HuH-7.5 (cell line): Measurements from ENCODE around the gene MINDY4.

Experiments used
- DNase-seq: peaks from one replicate; pipeline ENCODE4 v3.0.0; 2011; ENCODE audit warnings: low spot score

MINDY4 gene

GRCh38 chr7:30902466-30902865, 131.2 kb downstream of the MINDY4 start:
- no peak for DNase-seq

DNA sequence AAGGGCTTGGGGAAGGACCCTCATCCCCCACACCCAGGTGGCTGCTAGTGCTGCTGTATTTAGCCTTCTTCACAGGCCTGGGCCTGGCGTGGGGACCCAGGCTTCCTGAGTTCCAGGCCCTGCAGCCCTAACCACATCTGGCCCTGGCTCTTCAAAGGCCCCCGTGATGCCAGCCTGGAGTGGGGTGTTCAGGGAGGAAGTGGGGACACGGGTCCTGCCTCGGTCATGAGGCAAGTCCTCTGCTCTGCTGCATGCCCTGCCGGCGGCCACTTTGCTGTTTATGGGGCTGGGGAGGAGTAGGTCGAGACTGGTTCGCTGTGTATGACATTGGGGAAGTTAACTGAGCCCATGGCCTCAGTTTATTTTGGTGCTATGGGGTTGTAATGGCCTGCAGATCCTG, 131.9 kb downstream of the MINDY4 start:
- no peak for DNase-seq

DNA sequence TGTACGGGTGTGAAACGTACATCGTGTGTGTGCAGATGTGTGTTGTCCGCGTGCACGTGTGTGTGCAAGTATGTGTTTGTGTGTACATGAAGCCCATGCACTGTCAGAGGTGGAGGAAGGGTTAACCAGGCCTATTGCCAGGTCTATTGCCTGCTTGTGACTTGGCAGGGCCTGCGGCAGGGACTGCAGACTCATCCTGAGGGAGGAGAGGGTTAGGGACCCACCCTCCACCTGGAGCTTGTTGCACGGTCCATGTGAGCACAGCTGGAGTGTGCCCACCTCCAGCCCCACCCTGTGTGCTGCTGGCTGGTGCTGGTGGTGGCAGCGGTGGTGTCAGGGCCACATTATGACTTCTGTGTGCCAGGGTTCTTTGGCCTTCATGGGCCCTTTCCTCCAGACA, 133.3 kb downstream of the MINDY4 start:
- DNase-seq, result no peak

DNA sequence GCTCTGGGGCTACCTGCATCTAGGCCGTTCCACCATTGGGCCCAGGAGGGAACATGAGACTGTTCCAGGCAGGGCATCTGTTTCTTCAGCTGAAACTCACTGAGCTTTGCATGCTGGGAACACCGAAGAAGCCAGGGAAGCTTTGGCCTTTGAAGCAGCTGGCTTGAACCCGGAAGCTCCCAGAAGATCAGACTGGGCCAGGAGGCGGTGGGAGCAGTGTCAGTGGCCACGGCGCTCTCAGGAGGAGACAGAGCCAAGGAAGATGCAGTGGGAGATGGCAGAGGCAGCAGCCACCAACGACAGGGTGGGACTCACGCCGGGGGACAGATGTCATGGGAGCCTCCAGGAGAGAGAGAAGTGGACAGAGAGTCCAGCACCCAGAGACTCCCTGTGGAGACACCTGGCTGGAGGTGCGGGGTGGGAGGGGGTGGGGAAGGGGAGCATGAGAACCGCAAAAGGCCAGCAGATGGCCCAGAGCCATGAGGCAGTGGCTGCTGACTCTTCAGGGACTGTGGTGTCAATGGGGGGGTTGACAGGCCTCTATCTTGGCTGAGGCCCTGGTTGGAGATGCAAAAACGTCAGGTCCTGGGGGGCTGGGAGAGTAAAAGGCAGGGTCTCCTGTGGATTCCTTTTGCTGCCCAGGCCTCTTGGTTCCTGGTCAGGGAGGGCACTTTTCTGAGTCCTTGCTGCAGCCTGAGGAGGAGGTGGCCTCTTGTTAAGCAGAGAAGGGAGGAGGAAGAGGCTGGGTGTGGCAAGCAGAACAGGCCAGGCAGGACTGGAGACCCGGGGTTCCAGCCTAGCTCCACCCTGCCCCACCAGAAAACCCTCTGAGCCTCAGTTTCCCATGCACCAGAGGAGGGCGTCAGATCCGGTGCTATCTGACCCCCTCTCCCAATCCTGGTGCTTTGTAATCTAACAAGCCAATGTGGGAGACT, 134.1 kb downstream of the MINDY4 start:
- no peak for DNase-seq

DNA sequence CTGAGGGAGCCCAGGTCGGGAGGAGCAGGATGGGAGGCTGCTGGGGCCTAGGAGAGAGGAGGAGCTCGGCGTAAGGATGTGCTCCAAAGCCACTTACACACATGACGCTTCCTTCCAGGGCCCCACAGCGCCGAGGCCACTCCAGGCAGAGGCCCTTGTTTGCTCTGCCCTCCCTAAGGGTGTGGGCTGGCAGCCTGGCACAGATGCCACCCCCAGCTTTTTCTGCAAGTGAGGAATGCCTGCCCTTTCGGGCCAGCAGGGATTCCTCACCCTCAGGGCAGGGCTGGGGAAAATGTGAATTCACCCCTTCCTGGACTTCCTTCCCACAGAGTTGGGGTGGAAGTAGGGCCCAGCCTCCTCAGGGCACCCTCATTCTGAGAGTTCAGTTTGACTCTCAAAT, 134.8 kb downstream of the MINDY4 start:
- no peak for DNase-seq

- DNase-seq, result no peak
Measured at GRCh38 chr7:30906515-30907240, 135.5 kb downstream of the MINDY4 start.

DNA sequence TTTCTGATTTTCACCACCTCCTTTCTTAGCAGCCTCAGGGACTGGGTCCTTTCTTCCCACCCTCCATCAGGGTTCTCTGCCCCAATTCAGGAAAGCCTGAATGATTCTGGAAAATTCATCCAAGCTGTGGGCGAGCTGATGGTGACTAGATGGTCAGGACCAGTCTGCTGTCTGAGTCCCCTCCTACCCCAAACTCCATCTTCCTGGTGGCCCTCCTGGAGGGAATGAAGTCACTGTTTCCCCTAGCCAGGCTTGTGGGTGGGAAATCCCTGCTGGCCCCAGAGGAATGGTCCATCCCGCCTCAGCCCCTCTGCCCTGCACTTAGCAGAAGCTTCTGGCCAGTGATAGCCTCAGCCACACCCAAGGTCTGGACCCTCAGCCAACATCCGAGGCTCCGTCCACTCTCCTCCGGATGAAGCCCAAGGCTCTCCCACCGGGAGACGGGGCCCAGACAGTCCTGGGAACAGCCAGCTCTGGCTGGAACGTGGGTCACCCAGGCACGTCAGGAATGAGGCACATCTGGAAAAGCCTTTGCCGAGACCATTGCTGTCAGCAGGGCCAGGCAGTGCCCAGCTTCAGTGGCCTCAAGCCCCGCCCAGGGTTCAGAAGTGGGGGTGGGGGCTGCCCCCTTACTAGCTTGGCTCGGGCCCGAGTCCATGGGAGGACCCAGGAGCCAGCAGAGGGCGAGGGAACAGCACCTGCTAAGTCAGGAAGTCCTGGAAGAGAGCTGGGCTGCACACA, 136.5 kb downstream of the MINDY4 start:
- DNase-seq, result no peak

- no peak for DNase-seq
Measured at GRCh38 chr7:30908681-30909080, 137.5 kb downstream of the MINDY4 start.

- no peak for DNase-seq
Measured at GRCh38 chr7:30909431-30909830, 138.2 kb downstream of the MINDY4 start.

GRCh38 chr7:30910411-30911073, 139.3 kb downstream of the MINDY4 start:
- DNase-seq, result no peak

DNA sequence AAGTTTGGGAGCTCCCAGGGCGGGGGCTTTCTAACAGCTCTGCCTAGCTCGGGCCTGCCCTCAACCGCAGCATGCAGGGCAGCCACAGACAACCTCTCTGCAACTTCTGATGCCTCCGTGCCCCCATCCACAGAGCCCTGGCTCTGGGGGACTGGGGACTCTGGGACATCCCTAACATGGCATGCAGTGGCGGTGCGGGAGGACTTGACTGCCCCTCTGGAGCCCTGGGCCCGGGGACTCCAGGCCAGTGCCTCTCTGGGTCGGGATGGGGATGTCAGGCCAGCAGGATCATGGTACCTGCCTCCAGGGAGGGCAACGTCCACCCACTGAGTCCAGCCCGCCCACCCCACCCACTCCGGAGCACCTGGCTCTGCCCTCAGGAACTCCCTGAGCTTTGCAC, 139.9 kb downstream of the MINDY4 start:
- no peak for DNase-seq

- no peak for DNase-seq
Measured at GRCh38 chr7:30911561-30911969, 140.3 kb downstream of the MINDY4 start, which contains the start of gene AQP1. TSS of gene AQP1 (plus strand) at chr7:30911853. CDS start at chr7:30911910, 57 bp downstream.

DNA sequence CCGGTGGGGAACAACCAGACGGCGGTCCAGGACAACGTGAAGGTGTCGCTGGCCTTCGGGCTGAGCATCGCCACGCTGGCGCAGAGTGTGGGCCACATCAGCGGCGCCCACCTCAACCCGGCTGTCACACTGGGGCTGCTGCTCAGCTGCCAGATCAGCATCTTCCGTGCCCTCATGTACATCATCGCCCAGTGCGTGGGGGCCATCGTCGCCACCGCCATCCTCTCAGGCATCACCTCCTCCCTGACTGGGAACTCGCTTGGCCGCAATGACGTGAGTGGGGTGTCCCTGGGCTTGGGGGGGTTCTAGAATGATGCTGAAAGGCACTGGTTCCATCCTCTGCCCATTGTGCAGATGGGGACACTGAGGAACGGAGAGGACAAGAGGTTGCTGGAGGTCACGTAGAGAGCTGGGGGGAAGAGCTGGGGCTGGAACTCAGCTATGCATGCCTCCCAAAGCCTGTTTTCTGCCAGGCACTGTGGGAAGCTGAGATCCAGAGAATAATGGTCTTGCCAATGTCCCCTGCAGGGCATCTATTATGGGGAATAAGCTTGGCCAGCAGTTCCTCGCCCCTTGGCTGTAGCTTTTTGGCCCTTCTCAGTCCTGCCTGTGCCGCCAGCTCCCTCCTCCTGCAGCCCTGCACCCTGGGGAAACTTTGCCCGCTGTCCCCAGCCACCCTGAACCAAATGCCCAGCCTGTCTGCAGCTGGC, 141.0 kb downstream of the MINDY4 start:
- DNase-seq, result no peak

DNA sequence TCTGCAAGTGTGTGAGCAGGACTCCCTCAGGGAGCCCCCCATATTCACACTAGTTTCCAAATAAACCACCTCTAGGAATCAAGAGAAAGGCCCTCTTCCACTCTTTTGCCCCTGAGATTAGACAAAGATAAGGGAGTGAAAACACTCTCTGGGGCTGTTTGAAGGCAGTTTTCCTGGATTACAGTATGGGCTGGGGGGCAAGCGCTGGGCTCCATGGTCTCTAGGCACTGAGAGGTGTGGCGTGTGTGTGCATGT, 141.4 kb downstream of the MINDY4 start:
- DNase-seq, result no peak

DNA sequence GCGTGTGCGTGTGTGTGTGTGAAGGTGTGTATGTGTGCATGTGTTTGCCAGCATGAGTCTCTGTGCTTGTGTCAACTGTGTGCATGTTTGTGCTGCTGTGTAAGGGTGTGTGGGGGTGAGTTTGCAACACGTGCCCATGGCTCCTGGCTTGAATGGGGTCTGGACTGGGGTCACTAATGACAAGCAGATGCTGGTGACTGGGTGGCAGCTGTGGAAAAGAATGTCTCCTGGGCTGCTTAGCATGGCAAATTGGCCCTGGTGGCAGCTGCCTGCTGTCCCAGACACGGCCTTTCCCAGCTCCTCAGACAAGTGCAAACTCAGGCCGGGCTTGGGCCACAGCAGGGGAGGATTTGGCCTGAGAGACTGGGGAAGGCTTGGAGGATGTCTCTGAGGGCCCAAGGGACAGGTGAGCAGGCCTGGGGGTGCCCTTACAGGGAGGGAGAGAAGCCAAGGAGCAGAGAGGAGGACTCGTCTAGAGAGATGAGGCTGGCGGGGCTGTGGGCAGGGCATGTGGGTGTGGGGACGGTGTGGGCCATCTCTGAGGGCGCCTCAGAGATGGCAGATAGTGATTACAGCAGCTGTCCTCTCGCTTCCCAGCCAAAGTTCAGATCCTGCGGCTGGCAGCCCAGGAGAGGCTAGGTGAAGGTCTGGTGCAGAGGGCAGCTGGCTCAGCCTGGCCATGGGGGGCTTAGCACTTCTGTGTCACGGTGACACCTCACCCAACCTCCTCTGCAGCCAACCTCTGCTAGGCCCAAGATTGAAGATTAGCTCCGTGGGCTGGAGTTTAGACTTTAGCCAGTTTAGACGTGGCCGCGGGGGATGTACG, 142.0 kb downstream of the MINDY4 start:
- no peak for DNase-seq

GRCh38 chr7:30913821-30914515, 142.8 kb downstream of the MINDY4 start:
- no peak for DNase-seq

GRCh38 chr7:30914596-30914995, 143.4 kb downstream of the MINDY4 start:
- DNase-seq, result no peak

DNA sequence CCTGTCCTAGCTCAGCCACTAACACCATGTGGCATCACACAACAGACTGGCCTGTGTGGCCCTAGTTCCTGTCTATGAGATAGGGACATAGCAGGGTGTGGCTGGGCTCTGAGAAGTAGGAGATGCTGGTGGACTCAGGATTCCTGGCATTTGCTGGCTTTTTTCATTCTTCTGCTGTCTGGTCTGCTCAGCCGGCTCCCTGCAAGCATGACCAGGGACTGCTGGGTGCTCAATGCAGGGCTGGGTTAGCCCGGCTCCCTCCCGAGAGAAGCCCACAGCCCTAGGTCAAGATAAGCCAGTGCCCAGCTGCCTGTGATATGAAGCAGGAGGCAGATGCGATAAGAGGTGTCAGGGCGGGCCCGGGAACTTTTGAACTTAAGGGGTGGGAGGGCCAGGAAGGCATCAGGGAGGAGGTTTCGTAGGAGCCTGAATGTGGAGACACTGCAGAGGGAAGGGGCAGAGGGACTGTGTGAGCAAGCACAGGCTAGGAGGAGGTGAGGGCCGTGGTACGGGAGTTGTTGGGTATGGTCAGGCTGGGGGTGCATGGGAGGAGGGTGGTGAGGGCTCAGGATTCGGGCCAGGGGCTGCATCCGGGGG, 143.9 kb downstream of the MINDY4 start:
- DNase-seq, result no peak

GRCh38 chr7:30915751-30916150, 144.5 kb downstream of the MINDY4 start:
- no peak for DNase-seq

- no peak for DNase-seq
Measured at GRCh38 chr7:30916255-30916654, 145.0 kb downstream of the MINDY4 start.
